ENCODE results near the gene CCDC142.

- TF ChIP-seq, protein P1, sequence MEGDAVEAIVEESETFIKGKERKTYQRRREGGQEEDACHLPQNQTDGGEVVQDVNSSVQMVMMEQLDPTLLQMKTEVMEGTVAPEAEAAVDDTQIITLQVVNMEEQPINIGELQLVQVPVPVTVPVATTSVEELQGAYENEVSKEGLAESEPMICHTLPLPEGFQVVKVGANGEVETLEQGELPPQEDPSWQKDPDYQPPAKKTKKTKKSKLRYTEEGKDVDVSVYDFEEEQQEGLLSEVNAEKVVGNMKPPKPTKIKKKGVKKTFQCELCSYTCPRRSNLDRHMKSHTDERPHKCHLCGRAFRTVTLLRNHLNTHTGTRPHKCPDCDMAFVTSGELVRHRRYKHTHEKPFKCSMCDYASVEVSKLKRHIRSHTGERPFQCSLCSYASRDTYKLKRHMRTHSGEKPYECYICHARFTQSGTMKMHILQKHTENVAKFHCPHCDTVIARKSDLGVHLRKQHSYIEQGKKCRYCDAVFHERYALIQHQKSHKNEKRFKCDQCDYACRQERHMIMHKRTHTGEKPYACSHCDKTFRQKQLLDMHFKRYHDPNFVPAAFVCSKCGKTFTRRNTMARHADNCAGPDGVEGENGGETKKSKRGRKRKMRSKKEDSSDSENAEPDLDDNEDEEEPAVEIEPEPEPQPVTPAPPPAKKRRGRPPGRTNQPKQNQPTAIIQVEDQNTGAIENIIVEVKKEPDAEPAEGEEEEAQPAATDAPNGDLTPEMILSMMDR (IDR thresholded peaks at IDR 0.05) = no peak
- TF ChIP-seq EP300 (IDR thresholded peaks at IDR 0.05) = no peak
- no peak for TF ChIP-seq POLR2A (IDR thresholded peaks at IDR 0.05; ENCODE audit: low read depth)
- no peak for TF ChIP-seq POLR2AphosphoS5 (IDR thresholded peaks at IDR 0.05)
Measured at GRCh38 chr2:74448771-74449170, 34.0 kb downstream of the CCDC142 start.
